RWPE2 (cell line): ENCODE measurements around the gene STAB1.
"Not testable (repeated sequence)": the region's sequence is repeated elsewhere in the genome, so short reads cannot be mapped to it uniquely, and the experiment has no call there.

Experiments used
- ATAC-seq: fragments of 200-7000 bp; cut with Tn5 transposase; 3 replicates; pipeline ENCODE4 v1.9.1; 2021; ENCODE audit warnings: low read depth
- DNase-seq: peaks from one replicate; pipeline ENCODE4 v3.0.0-alpha.2; 2020; ENCODE audit warnings: low spot score
- H3K27ac ChIP-seq: fragments of 450-650 bp; 2 replicates; pipeline ENCODE4 v1.5.1; 2017; ENCODE audit warnings: mild to moderate bottlenecking; ENCODE audit not compliant: poor library complexity, severe bottlenecking
- H3K27me3 ChIP-seq: fragments of 250-450 bp; sonication (Bioruptor Pico); 2 replicates; pipeline ENCODE4 v1.5.1; 2021; ENCODE audit warnings: mild to moderate bottlenecking, moderate library complexity; ENCODE audit not compliant: insufficient read depth, poor library complexity, severe bottlenecking
- H3K36me3 ChIP-seq: fragments of 250-450 bp; sonication (Bioruptor Pico); 2 replicates; pipeline ENCODE4 v1.5.1; 2020; ENCODE audit warnings: low read depth, mild to moderate bottlenecking, moderate library complexity
- H3K4me1 ChIP-seq: fragments of 250-450 bp; sonication (Bioruptor Pico); 2 replicates; pipeline ENCODE4 v1.5.1; 2021; ENCODE audit warnings: mild to moderate bottlenecking, moderate library complexity; ENCODE audit not compliant: insufficient read depth, poor library complexity, severe bottlenecking
- H3K4me3 ChIP-seq: fragments of 250-450 bp; sonication (Bioruptor Pico); 2 replicates; pipeline ENCODE4 v1.5.1; 2021; ENCODE audit warnings: mild to moderate bottlenecking, moderate library complexity; ENCODE audit not compliant: severe bottlenecking
- H3K9me3 ChIP-seq: fragments of 250-450 bp; sonication (Bioruptor Pico); 2 replicates; pipeline ENCODE4 v1.5.1; 2021; ENCODE audit warnings: mild to moderate bottlenecking, moderate library complexity; ENCODE audit not compliant: severe bottlenecking
- CTCF ChIP-seq: fragments of 450-650 bp; IDR thresholded peaks from one replicate; pipeline ENCODE4 v1.5.1; 2017; ENCODE audit warnings: mild to moderate bottlenecking, moderate library complexity; ENCODE audit not compliant: poor library complexity, severe bottlenecking

Gene STAB1

GRCh38 chr3:52523386-52524257 lies 28.5 kb downstream of the STAB1 start:
- Histone ChIP-seq H3K4me3 (no peak overlapping the region), H3K36me3 (peaks cover 38% of the 10 kb centered on the region), H3K9me3 (no peaks in the 10 kb centered on the region), H3K27me3 (no peaks in the 10 kb centered on the region), H3K4me1 (peaks cover 17% of the 10 kb centered on the region), H3K27ac (no peak overlapping the region)
- ATAC-seq, result no peak
- no peak for TF ChIP-seq CTCF
- DNase-seq, result peak; percentile 52

- ATAC-seq, result no peak
- DNase-seq, result no peak
- peaks cover 43% of the 10 kb centered on the region for H3K36me3 ChIP-seq
These were observed 29.2 kb downstream of the STAB1 start for GRCh38 chr3:52524258-52524751.

DNA sequence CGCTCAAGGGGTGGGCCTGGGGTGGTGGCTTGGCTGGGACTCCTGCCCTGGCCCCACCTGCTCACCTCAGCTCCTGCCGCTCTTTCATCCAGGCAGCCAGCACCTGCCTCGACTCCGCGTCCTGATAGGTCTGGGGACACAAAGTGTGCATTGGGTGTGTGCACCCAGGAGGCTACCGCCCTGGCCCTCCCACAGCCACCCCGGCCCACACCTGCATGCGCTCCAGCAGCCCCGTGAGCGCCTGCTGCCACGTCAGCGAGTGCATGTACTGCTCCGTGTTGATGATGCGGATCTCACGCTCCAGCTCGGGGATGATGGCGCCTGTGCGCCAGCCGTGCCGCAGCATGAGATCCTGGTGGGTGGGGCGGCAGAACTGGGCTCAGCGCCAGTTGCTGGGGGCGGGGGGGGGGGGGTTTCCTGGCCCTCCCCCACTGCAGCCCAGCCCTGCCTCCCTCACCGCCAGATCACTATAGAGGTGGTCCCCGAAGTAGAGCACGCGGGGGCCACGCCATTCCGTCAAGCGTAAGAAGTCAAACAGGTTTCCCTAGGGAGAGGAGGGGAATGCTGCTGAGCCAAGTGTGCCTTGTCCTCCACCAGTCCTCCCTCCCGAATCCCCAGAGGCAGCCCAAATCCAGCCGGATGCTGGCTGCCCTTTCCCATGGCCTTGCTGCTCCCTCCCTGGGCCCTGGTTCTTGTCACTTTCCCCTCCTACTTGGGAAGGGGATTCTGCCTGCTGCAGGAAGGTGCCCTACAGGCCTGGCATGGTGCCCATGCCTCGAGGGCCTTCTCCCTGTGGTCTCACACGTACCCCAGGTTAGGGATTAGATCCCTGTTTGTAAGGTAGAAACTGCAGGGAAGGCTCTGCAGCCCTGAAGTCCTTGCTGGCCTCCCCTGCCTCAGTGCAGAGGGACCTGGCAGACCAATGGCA lies 29.9 kb downstream of the STAB1 start:
- Histone ChIP-seq H3K27ac (peak overlapping the region; percentile 74), H3K4me3 (no peak overlapping the region), H3K4me1 (peaks cover 17% of the 10 kb centered on the region), H3K27me3 (no peaks in the 10 kb centered on the region), H3K36me3 (peaks cover 43% of the 10 kb centered on the region), H3K9me3 (no peaks in the 10 kb centered on the region)
- DNase-seq (peak; percentile 57), ATAC-seq (no peak)
- TF ChIP-seq CTCF, result no peak

More at GRCh38 chr3:52524258-52524751, 29.2 kb downstream of the STAB1 start:
- H3K4me3 ChIP-seq, result no peak overlapping the region
- H3K27me3 ChIP-seq, result no peaks in the 10 kb centered on the region
- peaks cover 17% of the 10 kb centered on the region for H3K4me1 ChIP-seq
- no peak overlapping the region for H3K27ac ChIP-seq
- no peaks in the 10 kb centered on the region for H3K9me3 ChIP-seq
- no peak for TF ChIP-seq CTCF

- DNase-seq, result peak; percentile 68
These were observed 30.8 kb downstream of the STAB1 start for GRCh38 chr3:52525680-52526561.

DNA sequence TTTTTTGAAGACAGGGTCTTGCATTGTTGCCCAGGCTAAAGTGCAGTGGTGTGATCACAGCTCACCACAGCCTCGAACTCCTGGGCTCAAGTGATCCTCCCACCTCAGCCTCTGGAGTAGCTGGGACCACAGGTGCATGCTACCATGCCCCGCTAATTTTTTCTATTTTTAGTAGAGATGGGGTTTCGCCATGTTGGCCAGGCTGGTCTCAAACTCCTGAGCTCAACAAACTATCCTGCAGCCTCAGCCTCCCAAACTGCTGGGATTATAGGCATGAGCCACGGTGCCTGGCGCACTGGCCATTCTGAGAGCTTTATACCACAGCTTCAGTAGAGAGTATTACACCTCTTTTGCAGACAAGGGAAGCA lies 31.5 kb downstream of the STAB1 start:
- H3K27me3 ChIP-seq, H3K4me3 ChIP-seq, ATAC-seq, H3K9me3 ChIP-seq, DNase-seq: not testable (repeated sequence)
- Histone ChIP-seq H3K36me3 (peaks cover 43% of the 10 kb centered on the region), H3K27ac (peak overlapping the region; percentile 74), H3K4me1 (peaks cover 17% of the 10 kb centered on the region)

More at GRCh38 chr3:52525680-52526561, 30.8 kb downstream of the STAB1 start:
- no peaks in the 10 kb centered on the region for H3K27me3 ChIP-seq
- H3K4me3 ChIP-seq, result no peak overlapping the region
- peaks cover 17% of the 10 kb centered on the region for H3K4me1 ChIP-seq
- peak overlapping the region; percentile 74 for H3K27ac ChIP-seq
- peaks cover 43% of the 10 kb centered on the region for H3K36me3 ChIP-seq
- peak; percentile 68 for ATAC-seq
- no peak for TF ChIP-seq CTCF
- H3K9me3 ChIP-seq, result no peaks in the 10 kb centered on the region
